ENCODE results near the gene SLC8A2.

Gene SLC8A2

GRCh38 chr19:47421844-47422395, 49.8 kb downstream of the SLC8A2 start:
- Histone ChIP-seq H3K27me3 (replicated peaks; ENCODE audit: control insufficient read depth, insufficient read depth, low read length, poor library complexity, severe bottlenecking) (peaks cover 54% of the 10 kb centered on the region), H3K4me1 (ENCODE audit: control insufficient read depth, insufficient read depth, low read length, poor library complexity, severe bottlenecking) (peaks cover 23% of the 10 kb centered on the region), H3K27ac (ENCODE audit: insufficient read depth, low read length, poor library complexity, severe bottlenecking) (no peak overlapping the region), H3K36me3 (ENCODE audit: control insufficient read depth, insufficient read depth, low read length) (no peaks in the 10 kb centered on the region), H3K4me3 (ENCODE audit: insufficient read depth, low read depth, low read length, poor library complexity, severe bottlenecking) (no peak overlapping the region), H3K9me3 (ENCODE audit: control insufficient read depth, low read length) (no peaks in the 10 kb centered on the region)
- no peak for DNase-seq

- H3K27me3 ChIP-seq (replicated peaks; ENCODE audit: control insufficient read depth, insufficient read depth, low read length, poor library complexity, severe bottlenecking), result peaks cover 54% of the 10 kb centered on the region
- H3K27ac ChIP-seq (ENCODE audit: insufficient read depth, low read length, poor library complexity, severe bottlenecking), result no peak overlapping the region
- H3K4me1 ChIP-seq (ENCODE audit: control insufficient read depth, insufficient read depth, low read length, poor library complexity, severe bottlenecking), result peaks cover 23% of the 10 kb centered on the region
- no peak overlapping the region for H3K4me3 ChIP-seq (ENCODE audit: insufficient read depth, low read depth, low read length, poor library complexity, severe bottlenecking)
- H3K9me3 ChIP-seq (ENCODE audit: control insufficient read depth, low read length), result no peaks in the 10 kb centered on the region
- DNase-seq, result no peak
- H3K36me3 ChIP-seq (ENCODE audit: control insufficient read depth, insufficient read depth, low read length), result no peaks in the 10 kb centered on the region
Measured at GRCh38 chr19:47421244-47421786, 50.4 kb downstream of the SLC8A2 start.

- no peak overlapping the region for H3K4me3 ChIP-seq (ENCODE audit: insufficient read depth, low read depth, low read length, poor library complexity, severe bottlenecking)
- H3K4me1 ChIP-seq (ENCODE audit: control insufficient read depth, insufficient read depth, low read length, poor library complexity, severe bottlenecking), result peaks cover 23% of the 10 kb centered on the region
- peaks cover 53% of the 10 kb centered on the region for H3K27me3 ChIP-seq (replicated peaks; ENCODE audit: control insufficient read depth, insufficient read depth, low read length, poor library complexity, severe bottlenecking)
Measured at GRCh38 chr19:47419789-47420188, 51.9 kb downstream of the SLC8A2 start.

GRCh38 chr19:47419030-47419783, 52.5 kb downstream of the SLC8A2 start, which contains the start of gene MEIS3:
Gene MEIS3, minus strand, starts transcription at chr19:47419527. Its CDS starts 446 bp downstream, at chr19:47419081.
- Histone ChIP-seq H3K9me3 (ENCODE audit: control insufficient read depth, low read length) (no peaks in the 10 kb centered on the region), H3K4me1 (ENCODE audit: control insufficient read depth, insufficient read depth, low read length, poor library complexity, severe bottlenecking) (peaks cover 23% of the 10 kb centered on the region), H3K4me3 (ENCODE audit: insufficient read depth, low read depth, low read length, poor library complexity, severe bottlenecking) (no peak within 1 kb of the TSS), H3K36me3 (ENCODE audit: control insufficient read depth, insufficient read depth, low read length) (no peaks in the 10 kb centered on the region), H3K27me3 (replicated peaks; ENCODE audit: control insufficient read depth, insufficient read depth, low read length, poor library complexity, severe bottlenecking) (peaks cover 48% of the 10 kb centered on the region), H3K27ac (ENCODE audit: insufficient read depth, low read length, poor library complexity, severe bottlenecking) (no peak within 1 kb of the TSS)
- DNase-seq, result no peak

More at GRCh38 chr19:47419789-47420188, 51.9 kb downstream of the SLC8A2 start:
- Histone ChIP-seq H3K27ac (ENCODE audit: insufficient read depth, low read length, poor library complexity, severe bottlenecking) (no peak overlapping the region), H3K9me3 (ENCODE audit: control insufficient read depth, low read length) (no peaks in the 10 kb centered on the region), H3K36me3 (ENCODE audit: control insufficient read depth, insufficient read depth, low read length) (no peaks in the 10 kb centered on the region)
- no peak for DNase-seq

- peaks cover 23% of the 10 kb centered on the region for H3K4me1 ChIP-seq (ENCODE audit: control insufficient read depth, insufficient read depth, low read length, poor library complexity, severe bottlenecking)
- no peaks in the 10 kb centered on the region for H3K9me3 ChIP-seq (ENCODE audit: control insufficient read depth, low read length)
- no peak for DNase-seq
Measured at GRCh38 chr19:47418692-47419029, 53.0 kb downstream of the SLC8A2 start.

GRCh38 chr19:47417746-47418691, 53.7 kb downstream of the SLC8A2 start:
- Histone ChIP-seq H3K27ac (ENCODE audit: insufficient read depth, low read length, poor library complexity, severe bottlenecking) (no peak overlapping the region), H3K36me3 (ENCODE audit: control insufficient read depth, insufficient read depth, low read length) (no peaks in the 10 kb centered on the region), H3K4me1 (ENCODE audit: control insufficient read depth, insufficient read depth, low read length, poor library complexity, severe bottlenecking) (peaks cover 23% of the 10 kb centered on the region), H3K9me3 (ENCODE audit: control insufficient read depth, low read length) (no peaks in the 10 kb centered on the region), H3K4me3 (ENCODE audit: insufficient read depth, low read depth, low read length, poor library complexity, severe bottlenecking) (no peak overlapping the region), H3K27me3 (replicated peaks; ENCODE audit: control insufficient read depth, insufficient read depth, low read length, poor library complexity, severe bottlenecking) (peaks cover 46% of the 10 kb centered on the region)
- no peak for DNase-seq

More at GRCh38 chr19:47418692-47419029, 53.0 kb downstream of the SLC8A2 start:
- no peak overlapping the region for H3K27ac ChIP-seq (ENCODE audit: insufficient read depth, low read length, poor library complexity, severe bottlenecking)
- no peaks in the 10 kb centered on the region for H3K36me3 ChIP-seq (ENCODE audit: control insufficient read depth, insufficient read depth, low read length)
- no peak overlapping the region for H3K4me3 ChIP-seq (ENCODE audit: insufficient read depth, low read depth, low read length, poor library complexity, severe bottlenecking)
- H3K27me3 ChIP-seq (replicated peaks; ENCODE audit: control insufficient read depth, insufficient read depth, low read length, poor library complexity, severe bottlenecking), result peaks cover 48% of the 10 kb centered on the region

GRCh38 chr19:47417107-47417745, 54.5 kb downstream of the SLC8A2 start:
- Histone ChIP-seq H3K4me3 (ENCODE audit: insufficient read depth, low read depth, low read length, poor library complexity, severe bottlenecking) (no peak overlapping the region), H3K4me1 (ENCODE audit: control insufficient read depth, insufficient read depth, low read length, poor library complexity, severe bottlenecking) (peaks cover 23% of the 10 kb centered on the region), H3K27ac (ENCODE audit: insufficient read depth, low read length, poor library complexity, severe bottlenecking) (no peak overlapping the region), H3K9me3 (ENCODE audit: control insufficient read depth, low read length) (no peaks in the 10 kb centered on the region), H3K27me3 (replicated peaks; ENCODE audit: control insufficient read depth, insufficient read depth, low read length, poor library complexity, severe bottlenecking) (peaks cover 38% of the 10 kb centered on the region), H3K36me3 (ENCODE audit: control insufficient read depth, insufficient read depth, low read length) (no peaks in the 10 kb centered on the region)
- no peak for DNase-seq

- no peak for DNase-seq
- H3K27me3 ChIP-seq (replicated peaks; ENCODE audit: control insufficient read depth, insufficient read depth, low read length, poor library complexity, severe bottlenecking), result peaks cover 32% of the 10 kb centered on the region
- no peaks in the 10 kb centered on the region for H3K36me3 ChIP-seq (ENCODE audit: control insufficient read depth, insufficient read depth, low read length)
Measured at GRCh38 chr19:47416643-47416985, 55.1 kb downstream of the SLC8A2 start.

GRCh38 chr19:47415953-47416642, 55.6 kb downstream of the SLC8A2 start:
- Histone ChIP-seq H3K27ac (ENCODE audit: insufficient read depth, low read length, poor library complexity, severe bottlenecking) (no peak overlapping the region), H3K4me3 (ENCODE audit: insufficient read depth, low read depth, low read length, poor library complexity, severe bottlenecking) (no peak overlapping the region), H3K9me3 (ENCODE audit: control insufficient read depth, low read length) (no peaks in the 10 kb centered on the region), H3K4me1 (ENCODE audit: control insufficient read depth, insufficient read depth, low read length, poor library complexity, severe bottlenecking) (peaks cover 23% of the 10 kb centered on the region), H3K36me3 (ENCODE audit: control insufficient read depth, insufficient read depth, low read length) (no peaks in the 10 kb centered on the region), H3K27me3 (replicated peaks; ENCODE audit: control insufficient read depth, insufficient read depth, low read length, poor library complexity, severe bottlenecking) (peaks cover 27% of the 10 kb centered on the region)
- no peak for DNase-seq

More at GRCh38 chr19:47416643-47416985, 55.1 kb downstream of the SLC8A2 start:
- H3K27ac ChIP-seq (ENCODE audit: insufficient read depth, low read length, poor library complexity, severe bottlenecking), result no peak overlapping the region
- peaks cover 23% of the 10 kb centered on the region for H3K4me1 ChIP-seq (ENCODE audit: control insufficient read depth, insufficient read depth, low read length, poor library complexity, severe bottlenecking)
- no peak overlapping the region for H3K4me3 ChIP-seq (ENCODE audit: insufficient read depth, low read depth, low read length, poor library complexity, severe bottlenecking)
- H3K9me3 ChIP-seq (ENCODE audit: control insufficient read depth, low read length), result no peaks in the 10 kb centered on the region
